ENCODE measurements around the gene ESRP2. TPM values are rescaled to one million over a fixed set of nuclear protein-coding genes. Genes with fewer than 3 reads are reported as not detected.

ESRP2 gene
- total RNA-seq, 2 donors from 2014 or later: 0.31 to 0.63 TPM

DNA sequence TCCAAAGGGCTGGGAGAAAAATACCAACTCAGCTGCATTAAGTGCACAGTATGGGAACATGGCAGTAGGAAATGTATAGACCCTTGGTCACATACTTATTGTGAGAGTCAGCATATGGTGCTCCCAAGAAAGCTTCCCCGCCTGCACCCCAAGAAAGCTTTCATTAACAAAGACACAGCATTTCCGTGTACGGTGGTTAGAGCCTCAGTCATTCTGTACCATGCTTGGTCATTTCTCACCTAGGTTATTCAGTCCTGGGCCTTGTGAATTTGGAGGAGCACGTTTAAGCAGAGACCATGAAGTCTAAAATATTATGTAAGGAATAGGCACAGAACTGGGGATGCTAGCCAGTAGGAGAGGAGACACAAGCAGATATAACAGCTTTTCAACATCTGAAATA lies 56.1 kb downstream of the ESRP2 start:
- DNase-seq: peak in 1 of 2 donors; percentile 9

DNA sequence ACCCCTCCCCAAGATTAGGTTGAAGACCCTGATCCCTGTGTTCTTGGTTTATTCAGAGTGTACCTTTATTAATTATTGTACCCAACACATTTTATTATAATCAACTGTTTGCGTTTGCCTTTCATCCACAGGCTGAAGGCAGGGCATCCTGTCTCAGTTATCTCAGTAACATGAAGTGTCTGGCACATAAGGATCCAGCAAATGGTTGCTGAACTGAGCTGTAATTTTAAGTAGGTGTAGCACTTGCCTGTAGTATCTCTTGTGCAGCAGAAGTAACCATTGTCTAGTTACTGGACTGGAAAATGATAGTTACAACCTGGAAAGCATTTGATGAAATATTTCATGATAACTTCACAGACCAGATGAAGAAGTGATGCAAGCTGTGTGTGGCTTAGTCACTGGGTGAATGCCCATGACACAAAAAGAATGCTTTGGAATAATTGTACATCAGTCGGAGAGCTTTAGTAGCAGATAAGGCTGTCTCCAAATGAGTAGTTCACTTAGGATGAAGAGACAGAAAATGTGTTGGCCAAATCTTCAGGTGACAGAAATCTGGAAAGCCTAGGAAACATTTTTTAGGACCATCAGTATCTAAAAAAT lies 56.6 kb downstream of the ESRP2 start:
- ATAC-seq (replicated peaks in 1 of 2) (peak in 1 of 2 donors; percentile 73), DNase-seq (no peak)
- Mint-ChIP-seq H3K4me1 (ENCODE audit: low read depth) (peaks cover 9% of the 10 kb centered on the region), H3K9me3 (no peaks in the 10 kb centered on the region), H3K36me3 (ENCODE audit: insufficient read depth in 2 of 2) (peaks cover 12 to 39% of the 10 kb centered on the region in 2 donors), H3K27me3 (ENCODE audit: low read depth) (no peaks in the 10 kb centered on the region), H3K4me3 (no peak overlapping the region), H3K27ac (peak overlapping the region; percentile 92)

More for the DNA sequence above, 56.1 kb downstream of the ESRP2 start:
- ATAC-seq (replicated peaks in 1 of 2): peak; percentile 20 to 67
- Mint-ChIP-seq H3K4me1 (ENCODE audit: low read depth) (peaks cover 9% of the 10 kb centered on the region), H3K9me3 (no peaks in the 10 kb centered on the region), H3K4me3 (no peak overlapping the region), H3K27me3 (ENCODE audit: low read depth) (no peaks in the 10 kb centered on the region), H3K36me3 (ENCODE audit: insufficient read depth in 2 of 2) (peaks cover 11 to 39% of the 10 kb centered on the region in 2 donors), H3K27ac (peak overlapping the region; percentile 92)

Other genes with a start within 250 kb of the ESRP2 start
- 10 to 100 TPM; 11.4 to 11.6 TPM for gene DPEP2, start 236.6 kb downstream of the ESRP2 start, total RNA-seq
- gene DPEP2NB, start 220.2 kb downstream of the ESRP2 start, total RNA-seq: not detected
- gene DDX28, start 212.9 kb downstream of the ESRP2 start, total RNA-seq: 10 to 100 TPM; 12.6 to 13.4 TPM
- gene DUS2, start 212.8 kb downstream of the ESRP2 start, total RNA-seq: 10 to 100 TPM; 21.4 to 22.4 TPM
- gene NFATC3, start 150.8 kb downstream of the ESRP2 start, total RNA-seq: 10 to 100 TPM; 79.7 to 82.5 TPM
- gene PLA2G15, start 9.2 kb upstream of the ESRP2 start, total RNA-seq: 1 to 10 TPM; 6.1 to 7.6 TPM
- gene SLC7A6, start 28.4 kb upstream of the ESRP2 start, total RNA-seq: 100 to 1,000 TPM in 1 of 2 donors, 10 to 100 TPM in 1; 99.8 to 131 TPM
- gene SLC7A6OS, start 74.8 kb upstream of the ESRP2 start, total RNA-seq: 10 to 100 TPM; 21.9 to 25.8 TPM
- gene PRMT7, start 74.9 kb upstream of the ESRP2 start, total RNA-seq: 10 to 100 TPM; 71.2 to 75.9 TPM
- under 1 TPM in 1 of 2 donors, not detected in 1; 0.19 TPM for gene SMPD3, start 212.4 kb upstream of the ESRP2 start, total RNA-seq

Measured in activated T-cell treated with anti-CD3 and anti-CD28 coated beads, Interleukin-2, amount 50 U/mL, for 72 hours (primary cell).